CD4-positive, alpha-beta T cell treated with Interferon gamma for 1 hour (primary cell): ENCODE data around the gene DLK2.
"Not testable (repeated sequence)": the region's sequence is repeated elsewhere in the genome, so short reads cannot be mapped to it uniquely, and the experiment has no call there.

Source experiments
- DNase-seq: peaks from one replicate; pipeline ENCODE4 v3.0.0-alpha.2; 2020

DLK2 gene

DNA sequence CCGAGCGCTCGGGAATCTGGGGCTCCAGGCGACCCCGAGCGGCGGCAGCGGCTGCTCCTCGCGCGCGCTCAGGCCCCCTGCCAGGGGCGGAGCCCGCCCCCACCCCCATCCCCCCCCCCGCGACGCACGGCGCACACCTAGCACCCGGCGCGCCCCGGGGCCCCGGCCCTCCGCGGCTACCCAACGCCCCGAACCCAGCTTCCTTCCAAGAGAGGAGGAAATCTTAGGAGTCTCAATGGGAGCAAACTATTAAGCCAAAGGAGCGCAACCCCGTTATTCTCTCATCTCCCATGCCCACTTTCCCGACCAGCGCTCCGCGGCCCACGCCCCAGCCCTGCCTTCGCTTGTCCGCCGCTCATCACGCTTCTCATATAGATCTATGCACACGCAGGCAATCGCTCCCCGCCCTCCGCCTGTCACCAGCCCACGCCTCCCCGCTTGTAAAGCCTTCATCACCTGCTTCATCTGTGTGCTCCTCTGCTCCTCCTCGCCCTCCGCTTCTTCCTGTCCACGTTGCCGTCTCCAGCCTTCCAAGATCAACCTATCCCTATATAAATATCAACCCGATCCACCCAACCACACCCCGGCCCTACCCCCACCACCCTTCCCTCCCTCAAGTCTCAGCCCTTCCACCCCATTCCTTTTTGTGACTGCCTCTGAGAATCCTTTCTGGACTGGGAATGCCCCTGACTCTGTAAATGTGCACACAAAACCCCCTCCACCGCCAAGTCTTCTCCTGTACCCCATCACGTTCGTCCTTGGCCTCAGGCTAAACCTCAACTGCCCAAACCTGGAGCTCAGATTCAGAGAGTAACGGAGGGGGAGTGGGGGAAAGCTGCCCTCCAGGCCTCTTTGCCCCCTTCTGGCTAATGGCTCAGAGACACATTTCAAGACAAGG lies at the start of gene DLK2:
Gene DLK2 (minus strand): TSS at position 18 of the 898 bp plus-strand sequence. CDS start 723 bp downstream, outside the sequence.
- peak; percentile 22 for DNase-seq

GRCh38 chr6:43503443-43503842 lies 48.1 kb upstream of the DLK2 start:
- no peak for DNase-seq

- DNase-seq = no peak
Measured at GRCh38 chr6:43502666-43503065, 47.3 kb upstream of the DLK2 start.

DNA sequence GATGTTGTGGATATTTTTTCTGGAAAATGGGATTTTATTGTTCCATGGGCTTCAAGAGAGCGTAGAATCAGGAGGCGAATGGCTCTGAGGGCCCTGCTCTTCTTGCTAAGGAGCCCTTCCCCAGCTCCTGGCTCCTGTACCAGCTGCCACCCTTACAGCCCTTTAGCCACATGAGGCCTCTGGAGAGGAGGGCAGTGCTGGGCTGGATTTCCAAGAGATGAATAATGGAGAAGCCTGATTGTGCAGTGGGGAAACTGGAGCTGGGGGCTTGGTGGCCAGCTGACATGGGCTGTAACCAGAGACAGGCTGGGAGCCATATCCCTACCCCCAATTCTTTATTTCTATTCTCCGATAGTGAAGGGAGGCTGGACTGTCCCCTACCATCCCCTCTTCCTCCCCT lies 45.6 kb upstream of the DLK2 start:
- no peak for DNase-seq

GRCh38 chr6:43499028-43499815 lies 43.9 kb upstream of the DLK2 start:
- no peak for DNase-seq

DNA sequence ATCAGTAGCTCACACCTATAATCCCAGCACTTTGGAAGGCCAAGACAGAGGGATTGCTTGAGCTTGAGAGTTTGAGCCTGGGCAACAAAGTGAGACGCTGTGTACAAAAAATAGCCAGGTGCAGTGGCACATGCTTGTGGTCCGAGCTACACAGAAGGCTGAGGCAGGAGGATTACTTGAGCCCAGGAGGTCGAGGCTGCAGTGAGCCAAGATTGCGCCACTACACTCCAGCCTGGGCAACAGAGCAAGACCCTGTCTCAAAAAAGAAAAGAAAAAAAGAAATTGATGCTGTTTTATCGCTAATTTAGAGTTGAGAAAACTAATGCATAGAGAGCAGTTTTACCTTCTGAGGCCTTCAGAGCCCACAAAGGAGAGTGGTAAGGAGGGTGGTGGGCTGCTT lies 42.9 kb upstream of the DLK2 start:
- not testable (repeated sequence) for DNase-seq

DNA sequence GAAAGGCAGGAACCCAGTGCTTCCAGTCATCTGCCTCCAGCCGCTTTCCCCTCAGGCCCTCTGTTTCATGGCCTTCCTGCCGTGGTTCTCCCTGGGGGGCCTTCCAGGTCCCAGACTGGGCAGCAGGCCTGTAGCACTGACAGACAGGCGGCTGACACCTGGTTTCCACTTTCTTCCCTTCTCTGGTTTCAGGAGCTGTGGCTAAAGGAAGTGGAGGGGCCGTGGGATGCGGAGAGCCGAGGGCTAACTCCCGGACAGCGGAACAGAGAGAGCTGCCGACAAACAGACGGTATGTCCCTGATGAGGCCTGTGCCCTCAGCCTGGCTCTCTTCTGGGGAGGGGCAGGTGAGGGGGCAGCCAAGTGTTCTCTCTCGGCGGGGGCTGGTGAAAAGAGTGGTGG lies 42.3 kb upstream of the DLK2 start:
- DNase-seq = no peak

DNA sequence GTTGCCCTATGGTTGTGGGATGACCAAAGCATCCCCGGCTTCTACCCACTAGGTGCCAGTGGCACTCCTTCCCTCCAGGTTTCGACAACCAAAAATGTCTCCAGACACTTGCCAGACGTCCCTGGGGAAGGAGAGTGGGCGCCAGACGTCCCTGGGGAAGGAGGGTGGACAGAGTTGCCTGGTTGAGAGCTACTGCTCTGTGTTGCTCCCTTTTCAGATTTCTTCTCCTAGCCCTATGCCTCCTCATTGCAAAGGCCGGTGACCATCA lies 41.7 kb upstream of the DLK2 start:
- DNase-seq = no peak

- no peak for DNase-seq
Measured at GRCh38 chr6:43496370-43497128, 41.2 kb upstream of the DLK2 start.

DNA sequence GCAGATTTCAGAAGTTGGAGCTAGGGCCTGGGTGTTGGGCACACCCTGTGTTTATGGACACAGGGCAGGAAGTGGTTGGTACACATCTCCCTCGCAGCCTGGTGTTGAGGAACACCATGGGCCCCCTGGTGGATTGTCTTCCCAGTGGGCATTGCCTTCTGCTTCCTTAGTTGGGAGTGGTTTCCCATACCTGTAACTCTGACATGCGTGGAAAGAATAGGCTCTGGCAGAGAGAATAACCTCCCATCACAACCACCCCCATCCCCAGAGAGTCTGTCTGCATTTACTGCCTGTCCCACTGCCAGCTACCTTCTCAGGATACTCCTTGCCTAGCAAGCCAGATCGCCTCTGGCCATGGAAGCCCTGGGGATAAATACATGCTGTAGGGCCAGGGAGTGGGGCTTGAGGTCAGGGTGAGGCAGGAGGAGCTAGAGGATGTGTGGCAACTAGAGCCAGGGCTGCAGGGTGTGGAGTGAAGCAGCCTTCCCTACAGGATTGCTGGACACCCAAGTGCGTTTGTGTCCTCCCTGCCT lies 40.1 kb upstream of the DLK2 start:
- DNase-seq = peak; percentile 9

GRCh38 chr6:43494766-43495165 lies 39.4 kb upstream of the DLK2 start:
- no peak for DNase-seq

GRCh38 chr6:43494321-43494720 lies 39.0 kb upstream of the DLK2 start:
- no peak for DNase-seq

DNA sequence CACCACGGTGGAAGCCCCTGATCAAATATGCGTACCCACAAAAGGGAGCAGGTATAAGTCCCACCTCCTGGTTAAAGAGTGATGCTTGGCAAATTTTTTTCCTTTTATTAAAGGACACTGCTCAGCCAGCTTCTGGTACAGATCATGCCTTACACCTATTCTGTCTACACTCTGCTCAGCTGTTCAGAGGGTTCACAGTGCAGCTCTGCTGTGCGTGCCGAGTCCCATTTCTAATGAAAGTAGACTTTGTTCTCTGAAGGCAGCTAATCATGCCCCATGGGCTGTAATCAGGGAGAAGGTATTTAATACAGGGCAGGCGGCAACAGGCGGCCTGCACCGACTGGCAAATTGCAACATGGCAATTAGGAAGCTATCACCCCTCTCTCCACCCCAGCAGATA lies 38.5 kb upstream of the DLK2 start:
- no peak for DNase-seq

GRCh38 chr6:43493230-43493629 lies 37.9 kb upstream of the DLK2 start:
- no peak for DNase-seq

GRCh38 chr6:43492673-43493072 lies 37.3 kb upstream of the DLK2 start:
- no peak for DNase-seq

GRCh38 chr6:43491750-43492661 lies 36.7 kb upstream of the DLK2 start:
- no peak for DNase-seq

DNA sequence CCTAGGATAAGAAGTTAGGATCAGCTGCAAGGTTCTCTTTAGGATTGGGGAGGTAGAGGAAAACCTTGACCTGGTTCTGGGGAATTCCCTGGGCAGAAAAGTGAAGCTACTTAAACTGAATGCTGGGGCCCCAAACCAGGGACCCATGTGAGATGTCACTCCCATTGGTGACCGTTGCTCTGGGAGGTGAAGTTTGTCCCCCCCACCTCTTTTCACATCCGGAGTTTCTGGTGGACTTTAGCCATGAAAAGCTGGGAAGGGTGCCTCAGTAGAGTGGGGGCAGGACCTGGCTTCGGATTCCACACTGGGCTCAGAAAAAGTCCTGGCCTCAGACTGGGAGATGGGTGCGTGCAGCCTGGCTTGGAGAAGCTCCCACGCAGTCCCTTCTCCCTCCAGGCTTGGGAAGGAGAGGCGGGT lies 35.2 kb upstream of the DLK2 start:
- DNase-seq = no peak

DNA sequence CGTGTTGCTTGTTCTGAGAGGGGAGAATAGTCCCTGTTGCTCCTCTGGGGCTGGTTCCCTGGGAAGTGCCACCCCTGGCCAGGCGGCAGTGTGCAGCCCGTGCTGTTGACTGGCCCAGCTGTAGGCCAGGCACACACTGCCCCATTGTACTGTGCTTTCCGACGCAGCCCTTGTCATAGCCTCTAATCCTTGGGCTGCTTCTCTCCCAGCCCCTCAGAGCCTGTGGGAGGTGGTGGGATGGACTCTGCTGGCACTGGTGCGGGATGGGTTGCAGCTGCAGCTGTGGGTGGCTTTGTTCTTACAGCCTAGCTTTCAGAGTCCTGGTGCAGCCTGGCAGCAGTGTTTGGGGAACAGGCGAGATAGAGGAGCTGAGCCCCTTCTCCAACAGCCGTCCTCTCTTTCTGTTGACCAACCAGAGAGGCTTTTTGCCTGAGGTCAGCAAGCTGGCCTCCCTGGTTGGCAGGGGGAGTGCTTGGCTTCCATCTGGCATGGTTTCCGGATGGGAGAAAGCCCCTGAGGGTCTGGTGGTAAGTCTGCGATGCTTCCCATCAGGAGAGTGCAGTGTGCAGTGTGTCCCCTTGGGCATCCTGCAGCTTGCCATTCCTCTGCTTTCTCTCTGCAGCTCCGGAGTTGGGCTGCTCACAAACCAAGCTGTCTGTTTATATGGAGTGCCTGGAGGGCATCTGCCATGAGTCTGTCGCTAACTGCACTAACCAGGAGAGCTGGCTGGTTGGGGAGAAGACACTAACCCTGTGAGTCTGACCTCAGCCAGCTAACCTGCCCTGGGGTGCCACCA lies 34.1 kb upstream of the DLK2 start:
- DNase-seq = no peak

GRCh38 chr6:43488667-43489276 lies 33.4 kb upstream of the DLK2 start:
- DNase-seq = no peak

- no peak for DNase-seq
Measured at GRCh38 chr6:43481591-43482236, 26.4 kb upstream of the DLK2 start.
